Measurements from ENCODE around the gene AKAIN1.

AKAIN1 gene

GRCh38 chr18:5103693-5104092 is 93.4 kb downstream of the AKAIN1 start:
- H3K4me3 ChIP-seq (ENCODE audit: low read length) = no peak overlapping the region
- H3K4me1 ChIP-seq (ENCODE audit: insufficient read depth, low read length) = no peaks in the 10 kb centered on the region
- no peaks in the 10 kb centered on the region for H3K9me3 ChIP-seq (ENCODE audit: low read length)
- H2AFZ ChIP-seq (ENCODE audit: low read depth, low read length) = no peak overlapping the region
- no peaks in the 10 kb centered on the region for H3K36me3 ChIP-seq (ENCODE audit: insufficient read depth, low read length)
- H3K27me3 ChIP-seq (ENCODE audit: insufficient read depth, low read length) = no peaks in the 10 kb centered on the region

GRCh38 chr18:5103286-5103685 is 93.8 kb downstream of the AKAIN1 start:
- no peaks in the 10 kb centered on the region for H3K27me3 ChIP-seq (ENCODE audit: insufficient read depth, low read length)
- no peaks in the 10 kb centered on the region for H3K4me1 ChIP-seq (ENCODE audit: insufficient read depth, low read length)
- H3K36me3 ChIP-seq (ENCODE audit: insufficient read depth, low read length) = no peaks in the 10 kb centered on the region
- H3K4me3 ChIP-seq (ENCODE audit: low read length) = no peak overlapping the region
- H2AFZ ChIP-seq (ENCODE audit: low read depth, low read length) = no peak overlapping the region
- no peaks in the 10 kb centered on the region for H3K9me3 ChIP-seq (ENCODE audit: low read length)

- Histone ChIP-seq H3K36me3 (ENCODE audit: insufficient read depth, low read length) (no peaks in the 10 kb centered on the region), H3K4me1 (ENCODE audit: insufficient read depth, low read length) (no peaks in the 10 kb centered on the region), H3K9me3 (ENCODE audit: low read length) (no peaks in the 10 kb centered on the region), H3K27me3 (ENCODE audit: insufficient read depth, low read length) (no peaks in the 10 kb centered on the region), H3K4me3 (ENCODE audit: low read length) (no peak overlapping the region), H2AFZ (ENCODE audit: low read depth, low read length) (no peak overlapping the region)
Measured at GRCh38 chr18:5097116-5097703, 99.8 kb downstream of the AKAIN1 start.

- no peak overlapping the region for H2AFZ ChIP-seq (ENCODE audit: low read depth, low read length)
- no peak overlapping the region for H3K4me3 ChIP-seq (ENCODE audit: low read length)
- H3K4me1 ChIP-seq (ENCODE audit: insufficient read depth, low read length) = no peaks in the 10 kb centered on the region
- H3K36me3 ChIP-seq (ENCODE audit: insufficient read depth, low read length) = no peaks in the 10 kb centered on the region
- no peaks in the 10 kb centered on the region for H3K27me3 ChIP-seq (ENCODE audit: insufficient read depth, low read length)
- H3K9me3 ChIP-seq (ENCODE audit: low read length) = no peaks in the 10 kb centered on the region
Measured at GRCh38 chr18:5095239-5095638, 101.8 kb downstream of the AKAIN1 start.

- H2AFZ ChIP-seq (ENCODE audit: low read depth, low read length) = no peak overlapping the region
- H3K9me3 ChIP-seq (ENCODE audit: low read length) = no peaks in the 10 kb centered on the region
- no peaks in the 10 kb centered on the region for H3K36me3 ChIP-seq (ENCODE audit: insufficient read depth, low read length)
- no peaks in the 10 kb centered on the region for H3K4me1 ChIP-seq (ENCODE audit: insufficient read depth, low read length)
- no peaks in the 10 kb centered on the region for H3K27me3 ChIP-seq (ENCODE audit: insufficient read depth, low read length)
- no peak overlapping the region for H3K4me3 ChIP-seq (ENCODE audit: low read length)
Measured at GRCh38 chr18:5093902-5094301, 103.2 kb downstream of the AKAIN1 start.
